IPS DF 6.9 (cell line): Measurements from ENCODE around the gene SH3TC1.

Source experiments
- DNase-seq: peaks from one replicate; pipeline ENCODE4 v3.0.0-alpha.2; 2013; ENCODE audit warnings: low read depth, low spot score
- H3K27ac ChIP-seq: one replicate; pipeline ENCODE4 v1.5.1; 2013; ENCODE audit warnings: low read length, control low read depth
- H3K27me3 ChIP-seq: 2 replicates; pipeline ENCODE4 v1.6.1; 2013; ENCODE audit warnings: mild to moderate bottlenecking, low read length; ENCODE audit not compliant: control insufficient read depth, insufficient read depth
- H3K36me3 ChIP-seq: 2 replicates; pipeline ENCODE4 v1.6.1; 2013; ENCODE audit warnings: low read length; ENCODE audit not compliant: control insufficient read depth, insufficient read depth
- H3K4me1 ChIP-seq: 2 replicates; pipeline ENCODE4 v1.6.1; 2013; ENCODE audit warnings: low read length; ENCODE audit not compliant: control insufficient read depth, insufficient read depth
- H3K4me3 ChIP-seq: 2 replicates; pipeline ENCODE4 v1.5.1; 2013; ENCODE audit warnings: mild to moderate bottlenecking, low read length
- H3K9me3 ChIP-seq: 2 replicates; pipeline ENCODE4 v1.6.1; 2013; ENCODE audit warnings: low read length, inconsistent platforms; ENCODE audit not compliant: control insufficient read depth, insufficient read depth
- WGBS: extraction: QIAGEN DNeasy Blood & Tissue Kit; methylation state at CpG from one replicate; pipeline ENCODE4 v1.1.7; 2013; ENCODE audit warnings: mixed read lengths, missing lambda C conversion rate; ENCODE audit not compliant: insufficient read length, insufficient coverage; 5-methylcytosine and 5-hydroxymethylcytosine counted together

SH3TC1 gene

DNA sequence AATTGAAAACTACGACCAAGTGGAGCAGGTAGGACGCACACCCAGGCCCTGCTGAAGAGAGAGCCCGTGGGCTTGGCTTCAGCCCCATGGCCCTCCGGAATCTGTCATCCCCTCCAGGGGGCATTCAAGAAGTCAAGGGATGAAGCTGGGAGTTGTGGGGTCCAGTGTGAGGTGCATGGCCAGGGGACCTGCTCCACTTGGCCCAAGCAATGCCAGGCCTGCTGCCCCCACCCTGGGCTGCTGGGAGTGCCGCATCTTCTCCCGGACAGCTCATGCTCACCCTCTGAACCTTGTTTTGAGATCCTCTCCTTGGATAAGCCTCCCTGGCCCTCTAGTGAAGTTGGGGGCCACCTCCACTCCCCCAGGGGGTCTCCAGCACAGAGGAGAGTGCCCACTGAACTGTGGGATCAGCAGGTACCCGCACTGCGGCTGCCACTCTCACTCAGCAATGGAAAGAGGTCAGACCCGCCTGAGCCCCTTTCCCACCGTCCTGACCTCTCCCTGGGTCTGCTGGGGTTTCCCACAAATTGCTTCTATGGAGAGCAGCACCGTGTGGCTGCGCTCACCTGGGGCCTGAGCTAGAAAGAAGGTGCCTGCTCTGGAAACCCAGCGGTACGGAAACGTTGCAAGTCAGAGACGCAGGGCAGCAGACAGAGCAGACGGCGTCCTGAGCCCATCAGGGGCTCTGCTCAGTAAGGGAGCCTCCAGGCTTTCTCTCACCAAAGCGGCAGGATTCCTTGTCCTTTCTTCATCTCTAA, 35.5 kb upstream of the SH3TC1 start:
- H3K27me3 ChIP-seq: no peaks in the 10 kb centered on the region; the same call in 1 of the 2 replicates
- H3K4me3 ChIP-seq: no peak overlapping the region
- no peak for DNase-seq
- H3K4me1 ChIP-seq: no peaks in the 10 kb centered on the region
- H3K9me3 ChIP-seq: no peaks in the 10 kb centered on the region
- no peaks in the 10 kb centered on the region for H3K36me3 ChIP-seq
- H3K27ac ChIP-seq: no peak overlapping the region
- WGBS: no CpG with 5 or more reads among the region's 19 CpGs

DNA sequence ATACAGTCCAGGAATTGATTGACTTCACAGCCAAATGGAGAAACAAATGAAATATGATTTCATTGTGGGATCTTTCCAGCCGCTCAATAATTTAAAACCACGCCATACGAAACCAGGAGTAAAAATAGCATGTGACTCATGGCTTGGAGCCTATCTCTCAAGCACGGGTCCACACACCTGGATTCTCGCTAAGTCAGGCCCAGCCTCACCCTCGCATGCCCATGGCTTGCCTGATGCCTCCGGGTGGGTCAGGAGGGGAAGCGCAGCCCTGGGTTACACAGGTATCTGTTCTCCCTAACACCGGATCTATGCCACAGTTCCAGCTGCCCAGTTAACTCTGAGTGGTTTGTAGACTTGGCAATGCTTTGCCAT, 34.9 kb upstream of the SH3TC1 start:
- H3K4me1 ChIP-seq: no peaks in the 10 kb centered on the region
- no peaks in the 10 kb centered on the region for H3K9me3 ChIP-seq
- no CpG with 5 or more reads among the region's 9 CpGs for WGBS
- H3K36me3 ChIP-seq: no peaks in the 10 kb centered on the region
- no peak for DNase-seq
- no peak overlapping the region for H3K4me3 ChIP-seq
- H3K27me3 ChIP-seq: no peaks in the 10 kb centered on the region; the same call in 1 of the 2 replicates
- no peak overlapping the region for H3K27ac ChIP-seq

DNA sequence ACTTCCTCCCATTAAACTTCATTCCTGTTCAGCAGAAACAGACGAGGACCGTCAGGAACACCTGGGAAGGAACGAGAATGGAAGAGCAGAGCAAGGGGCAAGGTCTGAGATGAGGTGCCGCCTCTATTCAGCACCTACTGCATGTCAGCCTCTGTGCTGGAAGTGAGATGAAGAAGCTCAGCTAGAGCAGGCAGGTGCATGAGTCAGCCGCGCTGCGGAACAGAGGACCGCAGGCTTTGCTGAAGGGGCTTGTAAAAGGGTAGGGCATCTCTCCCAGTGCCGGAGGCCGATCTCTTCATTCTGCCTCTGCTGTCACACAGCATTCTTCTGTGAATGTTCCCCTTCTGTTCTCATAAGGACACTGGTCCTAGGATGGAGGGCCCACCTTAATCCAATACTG, 34.4 kb upstream of the SH3TC1 start:
- Histone ChIP-seq H3K36me3 (no peaks in the 10 kb centered on the region), H3K4me1 (no peaks in the 10 kb centered on the region)
- no CpG with 5 or more reads among the region's 10 CpGs for WGBS

DNA sequence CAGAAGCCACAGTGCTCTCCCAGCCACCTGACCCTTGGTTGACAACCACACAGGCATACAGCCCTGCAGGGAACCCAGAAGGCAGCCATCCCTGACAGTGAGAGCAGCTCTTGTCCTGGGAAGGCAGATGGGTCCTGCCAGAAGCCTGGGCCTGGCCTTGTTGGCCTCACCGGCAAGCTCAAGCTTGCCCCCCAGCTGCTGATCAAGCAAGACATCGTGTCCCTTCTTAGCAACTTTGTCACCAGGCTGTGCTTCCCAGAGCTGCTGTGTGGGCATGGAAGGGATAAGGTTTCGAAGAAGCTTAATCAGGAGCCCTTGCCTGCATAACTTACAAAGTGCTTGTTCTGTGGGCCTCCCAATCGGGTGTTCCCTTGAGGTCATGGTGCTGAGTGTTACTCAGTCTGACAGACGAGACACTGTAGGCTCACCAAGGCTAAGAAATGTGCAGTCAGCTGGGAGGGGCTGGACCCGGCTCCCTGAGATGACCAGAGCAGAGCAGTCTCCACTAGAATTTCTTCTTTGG, 33.7 kb upstream of the SH3TC1 start:
- H3K4me1 ChIP-seq: no peaks in the 10 kb centered on the region
- no CpG with 5 or more reads among the region's 6 CpGs for WGBS

More for the DNA sequence above, 34.4 kb upstream of the SH3TC1 start:
- H3K9me3 ChIP-seq: no peaks in the 10 kb centered on the region
- H3K27me3 ChIP-seq: no peaks in the 10 kb centered on the region; the same call in 1 of the 2 replicates
- no peak overlapping the region for H3K4me3 ChIP-seq
- no peak overlapping the region for H3K27ac ChIP-seq
- no peak for DNase-seq

DNA sequence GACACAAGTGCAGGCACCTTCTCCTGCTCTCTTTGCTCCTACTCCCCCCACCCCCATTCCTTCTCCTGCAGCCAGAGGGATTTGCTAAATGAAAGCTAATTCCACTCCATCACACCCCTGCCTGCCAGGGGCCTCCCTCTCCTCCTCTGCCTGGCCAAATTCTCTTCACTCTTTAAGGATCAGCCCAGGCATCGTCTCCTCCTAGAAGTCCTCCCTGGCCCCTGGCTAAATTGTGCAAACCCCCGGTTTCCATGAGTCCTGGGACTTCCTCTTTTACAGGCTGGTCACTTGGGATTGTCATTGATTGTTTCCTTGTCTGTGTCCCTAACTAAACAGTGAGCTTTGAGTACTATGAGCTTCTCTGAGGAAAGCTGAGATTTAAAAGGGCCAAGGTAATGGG, 31.8 kb upstream of the SH3TC1 start:
- Histone ChIP-seq H3K36me3 (no peaks in the 10 kb centered on the region), H3K27me3 (no peaks in the 10 kb centered on the region), H3K4me1 (no peaks in the 10 kb centered on the region), H3K27ac (no peak overlapping the region), H3K4me3 (no peak overlapping the region), H3K9me3 (no peaks in the 10 kb centered on the region)
- DNase-seq: no peak
- no CpG with 5 or more reads among the region's 2 CpGs for WGBS

More for the DNA sequence above, 33.7 kb upstream of the SH3TC1 start:
- no peaks in the 10 kb centered on the region for H3K36me3 ChIP-seq
- H3K27ac ChIP-seq: no peak overlapping the region
- no peaks in the 10 kb centered on the region for H3K9me3 ChIP-seq
- H3K4me3 ChIP-seq: no peak overlapping the region
- H3K27me3 ChIP-seq: no peaks in the 10 kb centered on the region
- DNase-seq: no peak

DNA sequence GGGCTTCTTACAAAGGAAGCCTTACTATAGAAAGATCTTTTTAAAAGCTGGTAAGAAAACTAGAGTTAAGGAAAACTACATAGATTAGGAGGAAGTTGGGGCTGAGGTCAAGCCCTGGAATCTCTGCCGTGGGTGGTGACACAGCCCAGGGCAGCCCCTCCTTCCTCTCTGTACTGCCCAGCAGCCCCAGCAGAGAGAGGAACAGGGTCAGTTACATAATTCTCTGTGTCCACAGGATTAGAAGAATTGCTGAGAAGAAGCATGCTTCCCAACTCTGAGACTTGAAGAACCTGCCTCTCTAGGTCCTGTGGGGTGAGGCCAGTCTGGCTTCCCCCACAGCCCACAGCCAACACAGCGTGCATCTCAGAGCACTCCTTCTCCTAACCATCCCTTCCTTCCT, 31.3 kb upstream of the SH3TC1 start:
- H3K9me3 ChIP-seq: no peaks in the 10 kb centered on the region
- no peaks in the 10 kb centered on the region for H3K27me3 ChIP-seq
- no CpG with 5 or more reads among the region's 2 CpGs for WGBS
- no peak overlapping the region for H3K27ac ChIP-seq
- DNase-seq: no peak
- no peaks in the 10 kb centered on the region for H3K36me3 ChIP-seq
- H3K4me3 ChIP-seq: no peak overlapping the region
- H3K4me1 ChIP-seq: no peaks in the 10 kb centered on the region

DNA sequence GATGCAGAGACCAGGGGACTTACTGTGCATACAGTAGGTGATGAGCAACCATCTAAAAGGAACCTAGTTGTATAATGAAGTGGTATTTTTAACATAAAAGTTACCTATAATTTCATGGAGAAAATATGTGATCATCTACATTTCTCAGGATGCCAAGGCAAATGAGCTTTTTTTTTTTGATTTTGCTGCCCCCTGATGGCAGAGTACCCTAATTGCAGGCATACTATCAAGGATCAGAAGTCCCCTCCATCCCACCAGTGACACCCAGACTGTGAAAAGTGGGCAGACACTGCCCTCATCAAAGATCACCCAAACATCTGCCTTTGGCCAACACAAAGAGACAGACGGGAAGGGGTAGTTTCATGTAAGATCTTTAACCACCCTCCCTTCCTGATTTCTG, 30.9 kb upstream of the SH3TC1 start:
- no peaks in the 10 kb centered on the region for H3K9me3 ChIP-seq
- H3K4me3 ChIP-seq: no peak overlapping the region
- H3K27me3 ChIP-seq: no peaks in the 10 kb centered on the region
- no CpG with 5 or more reads among the region's 1 CpG for WGBS
- no peak for DNase-seq
- H3K4me1 ChIP-seq: no peaks in the 10 kb centered on the region
- no peak overlapping the region for H3K27ac ChIP-seq
- H3K36me3 ChIP-seq: no peaks in the 10 kb centered on the region

DNA sequence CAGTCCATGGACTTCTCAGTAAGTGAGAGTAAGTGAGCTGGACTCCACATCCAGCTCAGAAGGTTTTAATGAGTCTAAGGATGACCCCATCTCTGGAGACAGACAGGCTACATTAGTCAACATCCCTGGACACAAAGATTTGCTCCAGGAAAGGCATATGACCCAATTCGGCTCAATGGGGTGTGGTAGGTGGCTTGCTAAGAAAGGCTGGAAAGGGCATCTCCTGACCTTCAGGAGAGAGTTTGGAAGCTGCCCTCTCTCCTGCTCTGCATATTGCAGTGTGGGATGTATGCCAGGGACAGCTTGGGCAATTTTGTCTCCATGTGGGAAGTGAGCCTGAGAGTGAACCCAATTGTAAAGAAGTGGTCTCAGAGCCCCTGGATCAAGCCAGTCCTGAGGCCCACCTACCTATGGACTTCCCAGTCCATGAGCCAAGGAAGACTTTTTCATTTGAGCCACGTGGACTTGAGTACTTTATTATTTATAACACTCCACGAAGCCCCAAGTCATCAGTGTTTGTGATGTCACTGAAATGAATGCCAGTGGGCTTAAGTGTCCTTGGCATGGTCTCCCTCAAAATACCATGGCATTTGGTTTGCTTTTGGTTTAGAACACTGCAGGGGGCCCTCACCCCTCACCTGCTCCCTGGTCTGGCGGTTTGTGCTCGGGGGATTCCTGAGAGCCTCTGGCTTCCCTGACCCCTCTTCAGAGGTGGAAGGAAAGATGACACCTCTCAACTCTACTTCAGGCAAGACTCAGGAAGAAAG, 30.1 kb upstream of the SH3TC1 start:
- Histone ChIP-seq H3K4me3 (no peak overlapping the region), H3K9me3 (no peaks in the 10 kb centered on the region), H3K36me3 (no peaks in the 10 kb centered on the region), H3K27me3 (no peaks in the 10 kb centered on the region), H3K27ac (no peak overlapping the region), H3K4me1 (no peaks in the 10 kb centered on the region)
- no peak for DNase-seq
- WGBS: no CpG with 5 or more reads among the region's 5 CpGs

DNA sequence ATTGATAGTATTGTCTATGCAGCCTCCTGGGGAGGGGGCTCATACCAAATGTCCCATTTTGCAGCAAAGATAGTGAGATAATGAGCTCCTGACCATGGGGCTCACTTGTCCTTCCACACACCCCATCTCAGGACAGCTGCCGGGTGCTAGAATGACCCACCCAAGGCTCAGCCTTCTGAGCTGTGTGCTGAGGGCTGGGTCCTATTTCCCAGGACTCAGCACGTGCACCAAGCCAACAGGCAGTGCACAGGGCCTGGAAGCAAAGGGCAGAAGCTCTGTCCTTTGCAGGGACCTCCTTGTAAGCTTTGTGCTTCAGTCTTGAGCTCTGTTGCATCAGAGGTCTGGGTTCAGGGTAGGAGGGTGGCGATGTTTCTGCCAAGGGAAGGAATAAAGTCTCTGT, 29.3 kb upstream of the SH3TC1 start:
- H3K27me3 ChIP-seq: no peaks in the 10 kb centered on the region
- H3K27ac ChIP-seq: no peak overlapping the region
- no peak for DNase-seq
- no CpG with 5 or more reads among the region's 3 CpGs for WGBS
- H3K4me3 ChIP-seq: no peak overlapping the region
- H3K36me3 ChIP-seq: no peaks in the 10 kb centered on the region
- no peaks in the 10 kb centered on the region for H3K9me3 ChIP-seq
- H3K4me1 ChIP-seq: no peaks in the 10 kb centered on the region

DNA sequence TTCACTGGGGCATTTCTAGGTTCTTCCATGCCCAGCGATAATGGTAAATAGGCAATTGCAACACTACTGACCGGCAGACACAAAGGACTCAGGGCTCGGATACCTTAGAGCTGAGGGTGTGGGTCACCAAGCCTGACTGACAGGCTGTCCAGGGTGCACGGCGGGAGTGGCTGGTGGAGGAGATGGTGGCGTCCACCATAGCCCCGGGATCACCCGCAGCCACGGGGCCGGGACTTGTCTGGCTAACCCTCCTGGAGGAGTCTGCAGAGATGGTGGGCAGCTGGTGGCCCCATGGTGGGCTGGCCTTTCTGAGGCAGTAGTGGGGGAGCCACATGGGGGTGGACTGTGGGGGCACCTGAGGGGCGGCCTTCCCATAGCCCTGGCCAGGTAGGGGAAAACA, 28.7 kb upstream of the SH3TC1 start:
- H3K27me3 ChIP-seq: no peaks in the 10 kb centered on the region
- H3K36me3 ChIP-seq: no peaks in the 10 kb centered on the region
- H3K9me3 ChIP-seq: no peaks in the 10 kb centered on the region
- H3K4me3 ChIP-seq: no peak overlapping the region
- H3K4me1 ChIP-seq: no peaks in the 10 kb centered on the region
- no peak for DNase-seq
- WGBS: no CpG with 5 or more reads among the region's 11 CpGs
- H3K27ac ChIP-seq: no peak overlapping the region
